K562 (cell line): ENCODE data around the gene LLGL1. TPM values are rescaled to one million over a fixed set of nuclear protein-coding genes. Genes with fewer than 3 reads are reported as not detected.

Experiments used
- CCNT2 ChIP-seq: IDR thresholded peaks from 2 replicates; pipeline ENCODE4 v1.6.1; 2011; ENCODE audit warnings: borderline replicate concordance, low read depth, mild to moderate bottlenecking, moderate library complexity, mixed read lengths, low read length; ENCODE audit not compliant: insufficient read length; ENCODE audit errors: extremely low read depth
- CTCFL ChIP-seq: IDR thresholded peaks from 2 replicates; pipeline ENCODE4 v1.6.1; 2011; ENCODE audit warnings: borderline replicate concordance, low read depth, mild to moderate bottlenecking, moderate library complexity, low read length; ENCODE audit not compliant: insufficient read depth, poor library complexity, severe bottlenecking
- E2F3 ChIP-seq: fragments of 250-450 bp; sonication (Bioruptor Pico); IDR thresholded peaks from 2 replicates; pipeline ENCODE4 v1.4.0; 2020; ENCODE audit warnings: mild to moderate bottlenecking
- E2F6 ChIP-seq, 2 experiments: IDR thresholded peaks; 2 replicates each; pipeline ENCODE4 v1.6.1; 2011; ENCODE audit warnings: borderline replicate concordance in 1 of 2, control low read depth in 1 of 2, low read depth in 1 of 2, low read length in 1 of 2, mild to moderate bottlenecking in 1 of 2, mixed read lengths in 1 of 2, moderate library complexity in 1 of 2; ENCODE audit not compliant: insufficient read depth in 1 of 2, insufficient read length in 1 of 2, poor library complexity in 1 of 2, severe bottlenecking in 1 of 2; ENCODE audit errors: extremely low read depth in 1 of 2
- ELK1 ChIP-seq: sonication (generic); formaldehyde crosslinking; IDR thresholded peaks from 2 replicates; pipeline ENCODE4 v1.8.1; 2022; ENCODE audit warnings: missing genetic modification reagents
- HCFC1 ChIP-seq: IDR thresholded peaks from 2 replicates; pipeline ENCODE4 v1.6.1; 2012; ENCODE audit warnings: low read depth, low read length, improper control_type of control experiment
- HINFP ChIP-seq: fragments of 450-650 bp; conservative IDR thresholded peaks from 2 replicates; pipeline ENCODE4 v1.6.1; 2016; ENCODE audit warnings: missing genetic modification characterization, low read depth, mild to moderate bottlenecking, control low read depth, missing compliant biosample characterization
- HLTF ChIP-seq: fragments of 450-650 bp; IDR thresholded peaks from 2 replicates; pipeline ENCODE4 v1.6.1; 2016
- IRF9 ChIP-seq: fragments of 450-650 bp; IDR thresholded peaks from 2 replicates; pipeline ENCODE4 v1.6.1; 2016; ENCODE audit warnings: missing biosample characterization, missing genetic modification characterization
- KLF6 ChIP-seq: fragments of 250-450 bp; sonication (Bioruptor Pico); IDR thresholded peaks from 2 replicates; pipeline ENCODE4 v1.4.0; 2020; ENCODE audit warnings: mild to moderate bottlenecking, moderate library complexity, borderline replicate concordance
- RAD21 ChIP-seq, 2 experiments: fragments of 250-450 bp in 1 of 2; fragments of 450-650 bp in 1 of 2; sonication (Bioruptor Pico) in 1 of 2; formaldehyde crosslinking in 1 of 2; IDR thresholded peaks in 1 of 2; conservative IDR thresholded peaks in 1 of 2; 2 replicates each; pipeline versions ENCODE4 v1.4.0 to v1.8.0; 2020 to 2022; ENCODE audit warnings: mild to moderate bottlenecking in 2 of 2, moderate library complexity in 1 of 2
- RAD51 ChIP-seq: fragments of 450-650 bp; IDR thresholded peaks from 2 replicates; pipeline ENCODE4 v1.7.1; 2016; ENCODE audit warnings: low read depth, mild to moderate bottlenecking, borderline replicate concordance
- SMARCC2 ChIP-seq: fragments of 450-650 bp; IDR thresholded peaks from 2 replicates; pipeline ENCODE4 v1.6.1; 2017; ENCODE audit warnings: antibody characterized with exemption, moderate library complexity, mild to moderate bottlenecking, low read depth
- SUPT5H ChIP-seq: fragments of 450-650 bp; IDR thresholded peaks from 2 replicates; pipeline ENCODE4 v1.6.1; 2016
- TCF7 ChIP-seq: sonication (generic); IDR thresholded peaks from 2 replicates; pipeline ENCODE4 v1.6.1; 2016; ENCODE audit warnings: antibody characterized with exemption, borderline replicate concordance
- USF1 ChIP-seq: sonication (generic); formaldehyde crosslinking; IDR thresholded peaks from 2 replicates; pipeline ENCODE4 v1.9.0; 2022; ENCODE audit warnings: mild to moderate bottlenecking, missing genetic modification reagents
- ZNF143 ChIP-seq: sonication (generic); formaldehyde crosslinking; IDR thresholded peaks from 2 replicates; pipeline ENCODE4 v1.9.0; 2022; ENCODE audit warnings: mild to moderate bottlenecking, missing genetic modification reagents
- polyA plus RNA-seq, 8 experiments: library from polyadenylated mRNA; depleted of rRNA in 4 of 8; stranded (reverse) in 5 of 8; unstranded in 3 of 8; fragments of >200 nt; fragmentation: Nextera tagmentation in 2 of 8; fragmentation: Illumina TruSeq in 1 of 8; extraction: Ambion mirVana in 2 of 8; extraction: Trizol in 1 of 8; gene quantifications; 2 replicates each; pipeline versions ENCODE4 v1.2.1 to v1.2.3, GENCODE V29; 2011 to 2014; ENCODE audit warnings: inconsistent platforms in 1 of 8, missing spikeins in 1 of 8
- total RNA-seq, 7 experiments: library from RNA; depleted of rRNA in 6 of 7; stranded (reverse); fragments of >200 nt in 6 of 7; fragmentation: Illumina TruSeq in 2 of 7; extraction: Trizol in 2 of 7; gene quantifications; 2 replicates each; pipeline versions ENCODE4 v1.2.1 to v1.2.3, GENCODE V29; 2011 to 2021; ENCODE audit warnings: low replicate concordance in 1 of 7

Gene LLGL1
- total and polyA plus RNA-seq, 9 of the 15 experiments (the other 6 are each of a cell fraction or from before 2014, with no cell fraction given): 0.11 to 12.9 (median 5.3) TPM; not detected in 1

- TF ChIP-seq USF1: peak; percentile 78
- TF ChIP-seq KLF6 (CRISPR knock-in tag): no peak
- TF ChIP-seq RAD21 (CRISPR knock-in tag; conservative IDR thresholded peaks at IDR 0.05 in 1 of 2, IDR thresholded peaks at IDR 0.05 in 1 of 2): no peak
- no peak for TF ChIP-seq RAD51
- TF ChIP-seq ELK1 (CRISPR knock-in tag): no peak
- peak; percentile 69 for TF ChIP-seq CTCFL
- no peak for TF ChIP-seq E2F6 (IDR thresholded peaks at IDR 0.05; ENCODE audit: borderline replicate concordance in 1 of 2, extremely low read depth in 1 of 2, insufficient read depth in 1 of 2, insufficient read length in 1 of 2, low read depth in 1 of 2, low read length in 1 of 2, poor library complexity in 1 of 2, severe bottlenecking in 1 of 2)
- no peak; the same call in 1 of the 2 replicates for TF ChIP-seq HLTF
- TF ChIP-seq E2F3 (CRISPR knock-in tag): no peak
- no peak for TF ChIP-seq IRF9 (tag)
- no peak for TF ChIP-seq HINFP (tag)
- TF ChIP-seq SUPT5H: no peak
- peak; percentile 70 for TF ChIP-seq CCNT2
- no peak for TF ChIP-seq SMARCC2
- TF ChIP-seq TCF7: no peak
- TF ChIP-seq ZNF143 (CRISPR knock-in tag): no peak
- peak; percentile 17; the same call in 1 of the 2 replicates for TF ChIP-seq HCFC1
Observed at GRCh38 chr17:18183334-18184142, 41.9 kb upstream of the LLGL1 start, which contains the start of gene ALKBH5 (continued).
